NCI-H2227 (cell line): Measurements from ENCODE around the gene PAM.
"Not testable (repeated sequence)": the region's sequence is repeated elsewhere in the genome, so short reads cannot be mapped to it uniquely, and the experiment has no call there.

ENCODE experiments used
- DNase-seq: peaks from one replicate; lab custom pipeline; 2025; ENCODE audit not compliant: unreplicated experiment; lab: John Stamatoyannopoulos, UW

The PAM gene

GRCh38 chr5:102750151-102750834 is 4.8 kb upstream of the PAM start:
- DNase-seq, result no peak

- not testable (repeated sequence) for DNase-seq
Measured at GRCh38 chr5:102751903-102752376, 3.2 kb upstream of the PAM start.

GRCh38 chr5:102753889-102754766 is 977 bp upstream of the PAM start:
- peak; percentile 51 for DNase-seq

GRCh38 chr5:102755686-102756371 is 724 bp downstream of the PAM start:
- DNase-seq, result peak; percentile 32

GRCh38 chr5:102758576-102758975 is 3.5 kb downstream of the PAM start:
- no peak for DNase-seq

GRCh38 chr5:102759289-102759688 is 4.2 kb downstream of the PAM start:
- no peak for DNase-seq

GRCh38 chr5:102759700-102760099 is 4.6 kb downstream of the PAM start:
- no peak for DNase-seq

- DNase-seq, result no peak
Measured at GRCh38 chr5:102760815-102761214, 5.7 kb downstream of the PAM start.

- DNase-seq, result no peak
Measured at GRCh38 chr5:102762095-102762534, 7.0 kb downstream of the PAM start.

- no peak for DNase-seq
Measured at GRCh38 chr5:102762562-102763227, 7.6 kb downstream of the PAM start.

GRCh38 chr5:102763734-102764133 is 8.6 kb downstream of the PAM start:
- DNase-seq, result no peak

- no peak for DNase-seq
Measured at GRCh38 chr5:102764381-102765004, 9.4 kb downstream of the PAM start.

- DNase-seq, result no peak
Measured at GRCh38 chr5:102765350-102765749, 10.2 kb downstream of the PAM start.

GRCh38 chr5:102766295-102767090 is 11.4 kb downstream of the PAM start:
- no peak for DNase-seq

- DNase-seq, result no peak
Measured at GRCh38 chr5:102767862-102768261, 12.8 kb downstream of the PAM start.

GRCh38 chr5:102770803-102771202 is 15.7 kb downstream of the PAM start:
- no peak for DNase-seq

GRCh38 chr5:102771435-102771834 is 16.3 kb downstream of the PAM start:
- no peak for DNase-seq

GRCh38 chr5:102772273-102772672 is 17.2 kb downstream of the PAM start:
- DNase-seq, result no peak

GRCh38 chr5:102773133-102773532 is 18.0 kb downstream of the PAM start:
- DNase-seq, result no peak

GRCh38 chr5:102775756-102776155 is 20.7 kb downstream of the PAM start:
- not testable (repeated sequence) for DNase-seq
